Sciatic nerve (tissue), 2 donors: ENCODE data around the gene CST1. TPM values are rescaled to one million over a fixed set of nuclear protein-coding genes. Genes with fewer than 3 reads are reported as not detected.
"Not testable (repeated sequence)": the region's sequence is repeated elsewhere in the genome, so short reads cannot be mapped to it uniquely, and the experiment has no call there.

Source experiments
- ATAC-seq: fragments of 200-7000 bp; cut with Tn5 transposase; one replicate; pipeline ENCODE4 v1.9.1; 2020; ENCODE audit warnings: mild to moderate bottlenecking, moderate library complexity
- DNase-seq: peaks from one replicate; pipeline ENCODE4 v3.0.0-alpha.2; 2020; ENCODE audit warnings: low spot score
- intact Hi-C: fragments of 100-400 bp; cut with DNase I; formaldehyde crosslinking; loops from one replicate; pipeline ENCODE4 v1.14.2; 2022
- total RNA-seq: library from RNA; stranded (reverse); fragmentation: NEBNext Ultra II Directional; extraction: Animal tissue kit (Norgen Biotek cat#: 25700); gene quantifications from one replicate; pipeline ENCODE4 v1.2.1, GENCODE V29; 2021
- donor health status: DM: no; HTN: no; CAD: no.
- donor health status: DM: no; HTN: no; CAD: no.

CST1 gene, protein sequence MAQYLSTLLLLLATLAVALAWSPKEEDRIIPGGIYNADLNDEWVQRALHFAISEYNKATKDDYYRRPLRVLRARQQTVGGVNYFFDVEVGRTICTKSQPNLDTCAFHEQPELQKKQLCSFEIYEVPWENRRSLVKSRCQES
- 2.5 TPM for total RNA-seq

DNA sequence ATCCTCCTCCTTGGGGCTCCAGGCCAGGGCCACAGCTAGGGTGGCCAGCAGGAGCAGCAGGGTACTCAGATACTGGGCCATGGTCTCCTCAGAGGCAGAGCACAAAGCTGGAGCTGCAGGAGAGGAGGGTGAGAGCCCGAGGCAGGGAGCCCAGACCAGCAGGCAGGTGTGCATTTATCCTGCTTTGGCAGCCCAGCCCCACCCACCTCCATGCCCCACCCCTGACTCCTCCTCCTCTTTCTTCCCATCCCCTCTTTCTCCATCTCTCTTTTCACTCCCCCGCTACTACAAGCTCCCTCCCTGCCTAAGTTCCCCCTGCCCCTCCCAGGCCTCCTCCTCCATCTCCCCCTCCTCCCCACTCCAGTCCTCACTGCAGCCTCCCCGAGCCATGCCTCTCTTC is at the start of gene CST1:
Gene CST1 (minus strand): TSS at position 150 of the 400 bp plus-strand sequence. CDS start 69 bp downstream, at position 81.
- ATAC-seq, result not testable (repeated sequence)

DNA sequence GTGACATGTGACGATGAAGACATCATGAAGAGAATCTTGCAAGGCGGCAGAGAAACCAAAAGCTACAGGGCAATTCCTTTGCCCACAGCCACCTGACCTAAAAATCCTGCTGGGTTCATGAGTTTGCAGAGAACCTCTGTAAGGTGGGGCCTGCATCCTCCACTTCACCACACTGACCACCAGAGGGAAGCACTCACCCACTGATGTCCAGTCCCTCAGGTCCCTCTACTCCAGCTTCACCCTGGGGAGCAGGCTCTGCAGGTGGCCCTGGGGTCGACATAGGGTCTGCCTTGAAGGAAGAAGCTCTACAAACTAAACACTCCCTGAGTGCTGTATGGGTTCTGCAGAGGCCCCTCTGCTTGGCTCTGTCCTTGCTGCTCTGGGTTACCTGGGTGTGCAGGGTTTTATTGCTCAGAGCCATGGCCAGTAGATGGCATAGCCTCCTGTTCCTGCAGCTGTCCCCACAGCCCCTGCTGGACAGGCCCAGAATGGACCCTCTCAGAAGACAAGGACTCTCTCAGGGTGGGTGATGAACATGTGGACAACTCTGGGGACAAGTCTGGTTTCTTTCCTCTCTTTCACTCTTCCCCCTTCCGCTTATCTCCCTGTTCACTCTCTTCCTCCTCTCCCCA is 48.6 kb upstream of the CST1 start:
- ATAC-seq (peak; percentile 77), DNase-seq (peak; percentile 66)
- intact Hi-C loops, result not testable (repeated sequence)

More for the DNA sequence above, at the start of gene CST1:
- DNase-seq, intact Hi-C loops: not testable (repeated sequence)

DNA sequence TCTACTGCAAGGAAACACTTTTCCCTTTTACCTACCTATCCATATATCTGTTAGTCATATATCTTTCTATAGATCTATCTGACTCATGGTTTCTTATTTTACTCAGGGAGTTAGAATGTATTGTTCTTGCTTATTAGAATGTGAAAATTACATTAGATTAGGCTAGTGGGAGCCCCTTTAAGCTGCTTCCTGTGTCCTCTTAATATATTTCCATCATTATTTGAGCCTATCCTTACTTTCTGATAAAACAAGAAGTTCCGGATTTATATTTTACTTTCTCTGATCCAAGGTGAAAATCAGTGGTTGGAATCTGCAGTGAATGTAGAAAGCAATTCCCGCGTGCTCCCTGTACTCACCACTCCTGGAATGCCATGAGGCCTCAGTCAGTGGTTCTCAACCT is 44.8 kb upstream of the CST1 start:
- ATAC-seq, result no peak
- no peak for DNase-seq
- intact Hi-C loops, result no loop called here

DNA sequence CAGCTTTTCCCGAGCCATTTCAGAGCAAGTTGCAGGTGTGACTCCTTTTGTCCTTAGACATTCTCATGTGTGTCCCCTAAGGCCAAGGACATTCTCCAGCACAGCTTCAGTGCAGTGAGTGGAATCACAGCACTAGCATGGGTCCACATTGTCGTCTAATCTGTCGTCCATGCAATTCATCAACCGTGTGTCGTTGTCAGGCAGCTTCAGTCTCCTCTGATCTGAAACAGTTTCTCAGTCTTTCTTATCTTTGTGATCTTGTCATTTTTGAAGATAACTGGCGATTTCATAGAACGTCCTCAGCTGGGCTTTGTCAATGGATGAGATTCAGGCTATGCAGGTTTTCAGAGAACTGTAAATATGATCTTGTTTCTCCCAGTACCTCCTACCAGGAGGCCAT is 44.1 kb upstream of the CST1 start:
- DNase-seq, result no peak
- ATAC-seq, result no peak
- intact Hi-C loops, result no loop called here

DNA sequence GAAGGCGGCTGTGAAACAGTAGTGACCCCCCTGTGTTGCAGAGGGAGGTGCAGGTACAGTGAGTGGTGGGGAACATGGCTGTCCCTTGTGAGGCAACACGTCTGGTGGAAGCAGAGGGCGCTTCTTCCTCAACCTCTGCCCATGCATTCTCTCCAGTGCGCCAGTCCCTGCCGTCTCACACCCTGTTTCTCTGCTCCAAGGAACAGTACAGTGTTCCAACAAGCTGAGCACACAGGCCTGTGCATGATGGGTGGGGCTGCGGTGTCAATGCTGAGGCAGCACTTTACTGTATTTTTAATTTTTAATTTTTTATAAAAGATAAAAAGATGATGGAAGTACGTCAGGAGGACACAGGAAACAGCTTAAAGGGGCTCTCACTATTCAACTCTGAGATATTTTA is 43.3 kb upstream of the CST1 start:
- intact Hi-C loops, result no loop called here
- ATAC-seq (no peak), DNase-seq (no peak)

DNA sequence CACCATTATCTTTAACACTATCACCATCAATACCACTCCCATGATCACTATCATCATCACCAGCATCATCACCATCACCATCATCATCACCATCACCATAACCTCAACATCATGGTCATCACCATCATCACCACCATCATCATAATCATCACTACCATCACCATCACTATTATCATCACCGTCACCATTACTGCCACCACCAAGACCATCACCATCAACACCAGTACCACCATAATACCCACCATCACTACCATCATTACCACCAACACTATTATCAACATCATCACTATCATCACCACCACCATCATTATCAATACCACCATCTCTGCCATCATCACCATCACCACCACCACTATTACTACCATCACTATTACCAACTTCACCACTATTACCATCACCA is 32.7 kb upstream of the CST1 start:
- ATAC-seq (no peak), DNase-seq (no peak)
- intact Hi-C loops, result no loop called here

DNA sequence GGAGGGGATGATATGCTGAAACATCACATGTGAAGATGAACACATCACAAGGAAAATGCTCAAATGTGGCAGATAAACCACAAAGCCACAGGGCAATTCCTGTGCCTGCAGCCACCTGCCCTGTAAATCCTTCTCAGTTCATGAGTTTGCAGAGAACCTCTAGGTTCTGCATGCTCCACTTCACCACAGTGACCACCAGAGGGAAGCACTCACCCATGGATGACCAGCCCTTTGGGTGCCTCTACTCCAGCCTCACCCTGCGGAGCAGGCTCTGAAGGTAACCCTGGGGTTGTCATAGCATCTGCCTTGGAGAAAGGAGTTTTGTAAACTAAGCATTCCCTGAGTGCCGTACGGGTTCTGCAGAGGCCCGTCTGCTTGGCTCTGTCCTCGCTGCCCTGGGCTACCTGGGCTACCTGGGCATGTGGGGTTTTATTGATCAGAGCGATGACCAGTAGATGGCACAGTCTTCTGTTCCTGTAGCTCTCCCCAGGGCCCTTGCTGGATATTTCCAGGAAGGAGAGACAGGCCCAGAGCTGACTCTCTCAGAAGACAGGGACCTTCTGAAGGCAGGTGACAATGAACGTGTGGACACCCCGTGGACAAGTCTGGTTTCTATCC is 31.7 kb upstream of the CST1 start:
- intact Hi-C loops, result no loop called here
- ATAC-seq (peak; percentile 73), DNase-seq (no peak)

DNA sequence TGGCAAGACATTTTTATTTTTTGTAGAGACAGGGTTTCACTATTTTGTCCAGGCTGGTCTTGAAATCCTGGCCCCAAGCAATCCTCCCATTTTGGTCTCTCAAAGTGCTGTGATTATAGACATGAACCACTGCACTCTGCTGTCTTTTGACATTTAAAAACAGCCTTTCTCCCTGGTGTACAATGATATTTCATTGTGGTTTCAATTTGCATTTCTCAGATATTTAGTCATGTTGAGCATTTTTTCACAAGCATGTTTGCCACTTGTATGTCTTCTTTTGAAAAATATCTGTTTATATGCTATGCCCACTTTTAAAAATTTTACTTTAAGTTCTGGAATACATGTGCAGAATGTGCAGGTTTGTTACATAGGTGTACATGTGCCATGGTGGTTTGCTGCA is 27.9 kb upstream of the CST1 start:
- ATAC-seq, DNase-seq, intact Hi-C loops: not testable (repeated sequence)

DNA sequence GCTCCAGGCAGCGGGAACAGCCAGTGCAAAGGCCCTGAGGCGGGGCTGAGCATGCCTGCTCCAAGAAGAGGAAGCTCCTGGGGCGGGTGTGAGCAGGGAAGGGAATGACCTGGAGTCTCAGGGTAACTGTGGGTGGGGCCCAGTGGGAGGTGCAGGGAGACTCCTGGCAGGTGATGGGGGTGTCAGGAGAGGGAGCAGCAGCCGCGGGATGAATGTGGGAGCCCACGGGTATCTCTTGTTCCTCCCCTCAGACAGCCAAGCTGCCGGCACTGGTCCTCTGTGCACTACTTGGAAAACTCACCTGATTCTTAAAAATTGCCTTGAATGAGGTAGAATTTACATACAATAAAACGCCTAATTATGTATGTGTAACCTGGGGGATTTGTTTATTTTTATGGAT is 26.6 kb upstream of the CST1 start:
- intact Hi-C loops, ATAC-seq, DNase-seq: not testable (repeated sequence)

DNA sequence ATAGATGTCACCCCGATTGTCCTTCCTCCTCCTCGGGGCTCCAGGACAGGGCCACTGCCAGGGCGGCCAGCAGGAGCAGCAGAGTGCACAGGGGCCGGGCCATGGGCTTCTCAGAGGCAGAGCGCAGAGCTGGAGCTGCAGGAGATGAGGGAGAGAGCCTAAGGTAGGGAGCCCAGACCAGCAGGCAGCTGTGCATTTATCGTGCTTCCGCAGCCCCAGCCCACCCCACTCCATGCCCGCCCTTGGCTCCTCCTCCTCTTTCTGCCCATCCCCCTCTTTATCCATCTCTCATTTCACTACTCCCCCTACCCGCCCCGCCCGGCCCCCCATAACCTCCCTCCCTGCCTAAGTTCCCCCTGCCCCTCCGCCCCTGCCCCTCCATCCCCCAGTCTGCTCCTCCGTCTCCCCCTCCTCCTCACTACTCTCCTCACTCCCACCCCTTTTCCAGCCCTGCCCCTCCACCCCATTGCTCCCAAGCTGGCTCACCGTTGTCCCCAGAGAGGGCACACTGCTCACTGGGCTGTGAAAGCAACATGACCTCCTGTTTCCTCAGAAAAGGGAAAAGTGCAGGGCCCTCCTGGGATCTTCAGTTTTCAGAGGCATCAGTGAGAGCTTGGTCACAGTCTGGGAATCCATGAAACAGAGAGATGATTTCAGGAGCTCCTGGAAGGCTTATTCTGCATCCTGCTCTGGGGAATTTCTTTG is 25.5 kb upstream of the CST1 start:
- no peak for DNase-seq
- intact Hi-C loops, result no loop called here
- no peak for ATAC-seq

DNA sequence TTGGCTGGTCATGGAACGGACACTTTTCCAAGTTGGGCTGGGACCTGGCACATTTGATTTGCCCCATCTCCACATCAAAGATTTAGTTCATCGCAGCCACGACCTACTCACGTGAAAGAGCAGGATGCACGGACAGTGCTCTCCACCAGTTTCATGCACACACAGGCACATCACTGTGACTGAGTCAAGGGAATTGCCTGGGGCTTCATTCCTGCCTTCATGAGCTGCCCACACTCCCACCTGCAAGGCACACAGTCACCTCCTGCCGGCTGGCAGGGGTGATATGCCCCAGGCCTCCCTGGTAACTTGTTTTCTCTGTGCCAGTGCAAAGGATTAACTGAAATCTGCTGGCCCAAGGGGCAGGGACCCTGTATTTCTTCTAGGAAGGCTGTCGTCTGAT is 23.3 kb upstream of the CST1 start:
- no peak for ATAC-seq
- intact Hi-C loops, result no loop called here

DNA sequence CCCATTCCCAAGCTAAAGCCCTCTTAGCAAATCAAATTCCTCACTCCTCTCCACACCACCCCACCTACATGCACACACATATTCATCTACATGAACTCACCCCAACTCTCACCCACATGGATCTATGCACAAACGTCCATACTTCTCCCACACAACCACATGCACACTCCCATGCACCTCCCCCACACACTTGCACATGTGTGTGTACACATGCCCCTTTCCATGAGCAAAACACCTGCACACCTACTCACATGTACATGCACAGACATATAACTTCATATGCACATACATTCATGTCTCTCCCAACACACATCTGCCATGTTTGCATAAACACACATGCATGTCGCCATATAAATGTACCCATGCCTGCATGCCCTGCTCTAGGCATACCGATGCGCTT is 22.8 kb upstream of the CST1 start:
- intact Hi-C loops, result no loop called here
- DNase-seq (no peak), ATAC-seq (no peak)

More for the DNA sequence above, 23.3 kb upstream of the CST1 start:
- DNase-seq, result no peak

DNA sequence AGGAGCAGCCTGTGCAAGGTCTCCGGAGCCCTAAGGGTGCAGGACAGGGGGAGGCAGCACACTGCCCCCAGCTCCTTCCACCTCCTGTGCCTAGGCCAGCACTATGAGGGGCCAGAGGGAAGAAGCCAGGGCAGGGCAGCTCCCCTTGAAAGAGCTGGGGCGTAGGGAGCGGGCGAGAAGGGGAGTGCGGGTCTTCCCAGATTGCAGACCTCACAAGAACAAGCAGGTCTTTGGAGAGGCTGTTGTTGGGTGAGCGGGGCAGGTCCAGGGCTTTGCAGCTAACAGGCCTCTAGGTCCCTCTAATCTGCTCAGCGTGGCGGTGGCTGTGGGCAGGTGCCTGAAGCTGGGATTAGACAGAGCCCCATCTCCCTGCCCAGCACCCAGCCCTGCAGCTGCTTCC is 22.4 kb upstream of the CST1 start:
- ATAC-seq (no peak), DNase-seq (no peak)
- intact Hi-C loops, result no loop called here

DNA sequence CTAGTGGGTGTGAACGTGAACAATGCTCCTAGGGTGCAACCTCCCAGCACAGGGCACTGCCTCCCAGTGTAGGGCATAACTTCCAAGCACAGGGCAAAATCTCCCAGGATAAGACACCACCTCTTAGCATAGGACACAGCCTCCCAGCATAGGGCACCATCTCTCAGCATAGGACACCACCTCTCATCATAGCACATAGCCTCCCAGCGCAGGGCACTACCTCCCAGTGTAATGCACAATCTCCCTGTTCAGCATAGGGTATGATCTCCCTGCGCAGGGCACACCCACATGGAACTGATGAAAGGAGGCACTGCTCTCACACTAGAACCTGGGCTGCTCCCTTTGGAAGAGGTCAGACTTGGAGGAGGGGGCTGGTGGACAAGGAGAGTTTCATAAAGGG is 21.3 kb upstream of the CST1 start:
- DNase-seq, result no peak
- ATAC-seq, result no peak
- intact Hi-C loops, result no loop called here

DNA sequence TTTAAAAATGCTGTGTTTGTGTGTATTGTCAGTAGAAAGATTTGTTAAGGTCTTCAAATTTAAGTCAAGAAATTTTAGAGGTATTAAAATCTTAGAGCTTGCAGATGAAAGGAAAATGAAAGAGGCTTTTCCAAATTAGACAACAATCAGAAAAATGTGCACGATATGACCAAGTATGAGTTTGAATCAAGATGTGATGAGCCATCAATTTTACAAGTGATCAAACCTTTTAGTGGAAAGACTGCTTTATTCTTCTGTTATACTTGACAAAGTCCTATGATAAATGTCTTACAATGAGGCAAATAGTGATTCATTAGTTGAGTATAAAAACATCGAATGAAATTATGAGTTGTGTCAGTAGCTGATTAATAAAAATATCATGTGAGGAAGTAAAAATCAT is 19.6 kb upstream of the CST1 start:
- intact Hi-C loops, result no loop called here
- no peak for ATAC-seq
- DNase-seq, result no peak

DNA sequence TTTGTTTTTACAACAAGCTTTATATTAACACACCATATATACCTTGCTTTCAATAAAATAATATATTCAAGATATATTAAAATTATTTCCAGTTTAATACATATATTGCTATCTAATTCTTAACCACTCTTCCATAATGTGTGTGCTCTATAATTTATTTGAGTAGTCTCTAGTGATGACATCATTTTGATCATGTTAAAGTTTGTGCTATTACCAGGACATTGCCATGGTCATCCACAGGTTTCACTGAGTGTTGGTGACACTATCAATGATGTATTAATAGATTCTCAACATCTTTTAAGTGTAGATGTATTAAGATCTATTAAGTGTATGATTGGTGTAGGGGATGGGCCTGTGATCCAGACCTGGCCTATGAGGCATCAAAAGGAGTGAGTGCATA is 17.8 kb upstream of the CST1 start:
- DNase-seq, ATAC-seq: not testable (repeated sequence)

DNA sequence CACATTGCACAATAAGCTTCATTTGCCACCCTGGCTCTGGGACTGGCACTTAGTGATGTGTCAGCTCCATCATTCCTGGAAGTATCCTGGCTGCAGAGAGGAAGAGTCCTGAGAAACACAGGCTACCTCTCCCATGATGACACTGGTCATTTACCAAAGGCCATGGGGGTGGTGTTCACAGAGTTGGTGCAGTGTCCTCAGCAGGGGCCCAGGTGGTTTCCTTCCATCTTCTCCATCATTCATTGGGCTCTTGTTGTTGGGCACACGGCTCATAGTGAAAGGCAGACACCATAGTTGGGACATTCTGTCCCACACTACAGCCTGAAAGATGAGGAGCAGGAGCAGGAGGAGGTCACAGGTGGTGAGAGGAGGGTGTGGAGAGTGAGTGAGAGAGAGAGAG is 15.8 kb upstream of the CST1 start:
- no peak for DNase-seq
- ATAC-seq, result no peak
- intact Hi-C loops, result no loop called here

More for the DNA sequence above, 17.8 kb upstream of the CST1 start:
- intact Hi-C loops, result not testable (repeated sequence)

DNA sequence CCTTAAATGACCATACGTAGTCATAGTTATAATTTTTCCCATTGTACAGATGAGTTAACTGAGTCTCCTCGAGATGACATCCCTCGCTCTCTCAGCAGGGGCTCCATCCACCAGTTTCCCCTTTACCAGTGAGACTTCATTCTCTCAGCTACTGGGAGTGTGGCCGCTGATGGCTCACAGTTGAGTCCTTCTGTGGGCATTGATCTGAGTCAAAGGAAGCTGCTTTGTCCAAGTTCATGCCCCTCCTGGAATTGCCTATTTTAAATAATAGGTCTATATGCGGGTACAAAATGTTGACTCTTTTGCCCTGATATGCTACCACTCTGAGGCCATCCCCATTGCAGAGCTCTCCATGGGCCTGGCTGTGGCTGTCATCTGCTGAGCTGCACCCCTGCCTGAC is 14.8 kb upstream of the CST1 start:
- no peak for DNase-seq
- no peak for ATAC-seq
- intact Hi-C loops, result no loop called here

DNA sequence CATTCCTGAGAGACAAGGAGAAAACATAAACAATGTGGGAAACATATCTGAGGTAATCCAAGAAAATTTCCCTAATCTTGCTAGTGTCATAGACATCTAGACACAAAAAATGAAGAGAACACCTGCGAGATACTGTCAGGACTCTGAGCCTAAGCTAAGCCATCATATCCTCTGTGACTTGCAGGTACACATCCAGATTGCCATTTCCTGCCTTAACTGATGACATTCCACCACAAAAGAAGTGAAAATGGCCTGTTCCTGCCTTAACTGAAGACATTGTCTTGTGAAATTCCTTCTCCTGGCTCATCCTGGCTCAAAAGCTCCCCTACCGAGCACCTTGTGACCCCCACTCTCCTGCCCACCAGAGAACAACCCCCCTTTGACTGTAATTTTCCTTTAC is 13.9 kb upstream of the CST1 start:
- ATAC-seq, intact Hi-C loops, DNase-seq: not testable (repeated sequence)

DNA sequence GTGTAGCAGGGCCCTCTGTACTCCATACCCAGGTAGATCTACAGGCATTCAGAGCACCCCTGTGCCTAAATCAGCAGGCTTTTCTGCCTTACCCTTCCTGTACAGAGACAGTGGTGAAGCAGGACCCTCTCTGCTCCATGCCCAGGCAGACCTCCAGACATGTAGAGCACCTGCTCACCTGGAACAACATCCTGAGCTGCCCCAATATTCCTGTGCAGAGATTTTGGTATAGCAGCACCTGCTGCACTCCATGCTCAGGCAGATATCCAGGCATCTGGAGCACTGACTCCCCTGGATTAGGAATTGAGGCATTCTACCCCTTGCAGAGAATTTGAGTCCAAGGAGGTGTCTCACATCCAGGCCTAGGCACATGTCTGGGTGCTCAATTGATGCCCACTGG is 12.6 kb upstream of the CST1 start:
- no peak for ATAC-seq
- intact Hi-C loops, result no loop called here
- DNase-seq, result no peak
